K562 (cell line): ENCODE measurements around the gene ORC2. TPM values are rescaled to one million over a fixed set of nuclear protein-coding genes. Genes with fewer than 3 reads are reported as not detected.

Source experiments
- ARID2 ChIP-seq: fragments of 450-650 bp; IDR thresholded peaks from 2 replicates; pipeline ENCODE4 v1.6.1; 2017; ENCODE audit warnings: antibody characterized with exemption, mild to moderate bottlenecking
- HDAC8 ChIP-seq: fragments of 450-650 bp; IDR thresholded peaks from 2 replicates; pipeline ENCODE4 v1.6.1; 2016; ENCODE audit warnings: mild to moderate bottlenecking, missing genetic modification characterization, moderate library complexity, missing compliant biosample characterization
- KLF13 ChIP-seq: fragments of 450-650 bp; IDR thresholded peaks from 2 replicates; pipeline ENCODE4 v1.6.1; 2016; ENCODE audit warnings: missing genetic modification characterization, low read depth, mild to moderate bottlenecking, missing compliant biosample characterization, moderate library complexity, borderline replicate concordance
- KLF16 ChIP-seq: IDR thresholded peaks from 2 replicates; pipeline ENCODE4 v1.6.1; 2016; ENCODE audit warnings: antibody characterized with exemption
- UBTF ChIP-seq, 2 experiments: IDR thresholded peaks; 2 replicates each; pipeline ENCODE4 v1.6.1; 2012; ENCODE audit warnings: improper control_type of control experiment in 2 of 2, low read depth in 2 of 2, low read length in 2 of 2, borderline replicate concordance in 1 of 2
- YY1 ChIP-seq, 3 experiments: IDR thresholded peaks; 2 replicates each; pipeline ENCODE4 v1.6.1; 2011; ENCODE audit warnings: low read length in 2 of 3, mild to moderate bottlenecking in 2 of 3, moderate library complexity in 2 of 3, borderline replicate concordance in 1 of 3, control low read depth in 1 of 3, low read depth in 1 of 3; ENCODE audit not compliant: insufficient read depth in 3 of 3, insufficient replicate concordance in 2 of 3, control insufficient read depth in 1 of 3, insufficient read length in 1 of 3; ENCODE audit errors: extremely low read depth in 1 of 3
- ZBTB49 ChIP-seq: sonication (generic); formaldehyde crosslinking; IDR thresholded peaks from 2 replicates; pipeline ENCODE4 v1.8.0; 2022; ENCODE audit warnings: missing genetic modification reagents, mild to moderate bottlenecking, borderline replicate concordance
- ZNF12 ChIP-seq: sonication (generic); formaldehyde crosslinking; IDR thresholded peaks from 2 replicates; pipeline ENCODE4 v1.4.0; 2020; ENCODE audit warnings: mild to moderate bottlenecking, missing genetic modification reagents
- ZNF133 ChIP-seq: fragments of 250-450 bp; sonication (Bioruptor Pico); IDR thresholded peaks from 2 replicates; pipeline ENCODE4 v1.4.0; 2020; ENCODE audit warnings: mild to moderate bottlenecking
- ZNF324 ChIP-seq: fragments of 250-450 bp; sonication (Bioruptor Pico); IDR thresholded peaks from 2 replicates; pipeline ENCODE4 v1.4.0; 2020; ENCODE audit warnings: mild to moderate bottlenecking
- ZNF347 ChIP-seq: fragments of 450-650 bp; formaldehyde crosslinking; IDR thresholded peaks from 2 replicates; pipeline ENCODE4 v1.4.0; 2020; ENCODE audit warnings: low read depth, mild to moderate bottlenecking, moderate library complexity
- ZNF586 ChIP-seq: fragments of 450-650 bp; formaldehyde crosslinking; conservative IDR thresholded peaks from 2 replicates; pipeline ENCODE4 v1.4.0; 2020; ENCODE audit warnings: mild to moderate bottlenecking, moderate library complexity
- ZSCAN29 ChIP-seq: fragments of 450-650 bp; IDR thresholded peaks from 2 replicates; pipeline ENCODE4 v1.6.1; 2017
- polyA plus RNA-seq, 8 experiments: library from polyadenylated mRNA; depleted of rRNA in 4 of 8; stranded (reverse) in 5 of 8; unstranded in 3 of 8; fragments of >200 nt; fragmentation: Nextera tagmentation in 2 of 8; fragmentation: Illumina TruSeq in 1 of 8; extraction: Ambion mirVana in 2 of 8; extraction: Trizol in 1 of 8; gene quantifications; 2 replicates each; pipeline versions ENCODE4 v1.2.1 to v1.2.3, GENCODE V29; 2011 to 2014; ENCODE audit warnings: inconsistent platforms in 1 of 8, missing spikeins in 1 of 8
- total RNA-seq, 7 experiments: library from RNA; depleted of rRNA in 6 of 7; stranded (reverse); fragments of >200 nt in 6 of 7; fragmentation: Illumina TruSeq in 2 of 7; extraction: Trizol in 2 of 7; gene quantifications; 2 replicates each; pipeline versions ENCODE4 v1.2.1 to v1.2.3, GENCODE V29; 2011 to 2021; ENCODE audit warnings: low replicate concordance in 1 of 7
- TF ChIP-seq, protein P1 (sequence below): sonication (generic); formaldehyde crosslinking; IDR thresholded peaks from 2 replicates; pipeline ENCODE4 v1.8.0; 2022; ENCODE audit warnings: mild to moderate bottlenecking, missing genetic modification reagents, borderline replicate concordance
- TF ChIP-seq, protein P2 (sequence below): fragments of 250-450 bp; sonication (Bioruptor Pico); IDR thresholded peaks from 2 replicates; pipeline ENCODE4 v1.8.0; 2022; ENCODE audit warnings: moderate library complexity, mild to moderate bottlenecking, inconsistent platforms

Gene ORC2
- total and polyA plus RNA-seq, 9 of the 15 experiments (the other 6 are each of a cell fraction or from before 2014, with no cell fraction given) = 5.6 to 41.1 (median 19.0) TPM

- TF ChIP-seq YY1 (IDR thresholded peaks at IDR 0.05; ENCODE audit: borderline replicate concordance in 1 of 3, control insufficient read depth in 1 of 3, extremely low read depth in 1 of 3, insufficient read depth in 3 of 3, insufficient read length in 1 of 3, insufficient replicate concordance in 2 of 3, low read depth in 1 of 3, low read length in 2 of 3) (no peak), ZSCAN29 (no peak), ZNF133 (CRISPR knock-in tag) (no peak), ZNF324 (CRISPR knock-in tag) (no peak), UBTF (IDR thresholded peaks at IDR 0.05; ENCODE audit: borderline replicate concordance in 1 of 2, low read depth in 2 of 2, low read length in 2 of 2) (peak; percentile 49 to 87; a peak in 1 of 4 replicates), KLF16 (peak; percentile 79), ZNF12 (CRISPR knock-in tag) (no peak), ZNF586 (CRISPR knock-in tag) (no peak), ARID2 (no peak), KLF13 (tag) (no peak), ZNF347 (CRISPR knock-in tag) (no peak), ZBTB49 (CRISPR knock-in tag) (no peak), HDAC8 (tag) (no peak)
- TF ChIP-seq, protein P1, sequence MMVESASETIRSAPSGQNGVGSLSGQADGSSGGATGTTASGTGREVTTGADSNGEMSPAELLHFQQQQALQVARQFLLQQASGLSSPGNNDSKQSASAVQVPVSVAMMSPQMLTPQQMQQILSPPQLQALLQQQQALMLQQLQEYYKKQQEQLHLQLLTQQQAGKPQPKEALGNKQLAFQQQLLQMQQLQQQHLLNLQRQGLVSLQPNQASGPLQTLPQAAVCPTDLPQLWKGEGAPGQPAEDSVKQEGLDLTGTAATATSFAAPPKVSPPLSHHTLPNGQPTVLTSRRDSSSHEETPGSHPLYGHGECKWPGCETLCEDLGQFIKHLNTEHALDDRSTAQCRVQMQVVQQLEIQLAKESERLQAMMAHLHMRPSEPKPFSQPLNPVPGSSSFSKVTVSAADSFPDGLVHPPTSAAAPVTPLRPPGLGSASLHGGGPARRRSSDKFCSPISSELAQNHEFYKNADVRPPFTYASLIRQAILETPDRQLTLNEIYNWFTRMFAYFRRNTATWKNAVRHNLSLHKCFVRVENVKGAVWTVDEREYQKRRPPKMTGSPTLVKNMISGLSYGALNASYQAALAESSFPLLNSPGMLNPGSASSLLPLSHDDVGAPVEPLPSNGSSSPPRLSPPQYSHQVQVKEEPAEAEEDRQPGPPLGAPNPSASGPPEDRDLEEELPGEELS (CRISPR knock-in tag) = no peak
- TF ChIP-seq, protein P2, sequence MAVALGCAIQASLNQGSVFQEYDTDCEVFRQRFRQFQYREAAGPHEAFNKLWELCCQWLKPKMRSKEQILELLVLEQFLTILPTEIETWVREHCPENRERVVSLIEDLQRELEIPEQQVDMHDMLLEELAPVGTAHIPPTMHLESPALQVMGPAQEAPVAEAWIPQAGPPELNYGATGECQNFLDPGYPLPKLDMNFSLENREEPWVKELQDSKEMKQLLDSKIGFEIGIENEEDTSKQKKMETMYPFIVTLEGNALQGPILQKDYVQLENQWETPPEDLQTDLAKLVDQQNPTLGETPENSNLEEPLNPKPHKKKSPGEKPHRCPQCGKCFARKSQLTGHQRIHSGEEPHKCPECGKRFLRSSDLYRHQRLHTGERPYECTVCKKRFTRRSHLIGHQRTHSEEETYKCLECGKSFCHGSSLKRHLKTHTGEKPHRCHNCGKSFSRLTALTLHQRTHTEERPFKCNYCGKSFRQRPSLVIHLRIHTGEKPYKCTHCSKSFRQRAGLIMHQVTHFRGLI (CRISPR knock-in tag) = no peak
These were observed 74.5 kb downstream of the ORC2 start, which contains the start of the genes NIF3L1 and PPIL3 (continued) for GRCh38 chr2:200888704-200889625.
